B cell (primary cell): ENCODE results near the gene TRAPPC3L. TPM values are rescaled to one million over a fixed set of nuclear protein-coding genes. Genes with fewer than 3 reads are reported as not detected.

ENCODE experiments used
- ATAC-seq: fragments of 200-7000 bp; cut with Tn5 transposase; one replicate; pipeline ENCODE4 v1.10.0; 2021; ENCODE audit warnings: low read depth, mild to moderate bottlenecking, moderate number of reproducible peaks, moderate library complexity
- CTCF ChIA-PET: fragments of 350-600 bp; sonication (Branson Sonifier 250); formaldehyde crosslinking; loops from one replicate; lab custom pipeline; 2021; ENCODE audit warnings: antibody characterized with exemption, inconsistent platforms; lab: Charles Lee
- POLR2A ChIA-PET: fragments of 350-600 bp; sonication (Branson Sonifier 250); formaldehyde crosslinking; loops from one replicate; lab custom pipeline; 2021; ENCODE audit warnings: antibody characterized with exemption; lab: Charles Lee
- DNase-seq: peaks from one replicate; pipeline ENCODE4 v3.0.0; 2013
- H2AFZ ChIP-seq: 2 replicates; pipeline ENCODE4 v1.6.1; 2012; ENCODE audit warnings: mild to moderate bottlenecking, low read depth, low read length; ENCODE audit not compliant: insufficient read depth, poor library complexity, severe bottlenecking
- H3K27ac ChIP-seq, 2 donors: 1 replicate in 1 of 2; 2 replicates in 1 of 2; pipeline ENCODE4 v1.5.1; 2012 to 2013; ENCODE audit warnings: low read length in 2 of 2, mild to moderate bottlenecking in 2 of 2, moderate library complexity in 1 of 2
- H3K27me3 ChIP-seq, 4 experiments: fragments of 200-600 bp in 1 of 4; sonication (generic) in 1 of 4; replicated peaks in 1 of 4; 1 replicate in 2 of 4; 2 replicates in 2 of 4; pipeline versions ENCODE4 v1.6.1 to v1.7.0; 2013 to 2016; ENCODE audit warnings: low read length in 3 of 4, mild to moderate bottlenecking in 2 of 4, mixed read lengths in 1 of 4, moderate library complexity in 1 of 4; ENCODE audit not compliant: insufficient read depth in 4 of 4, control insufficient read depth in 3 of 4; ENCODE audit errors: control extremely low read depth in 1 of 4
- H3K36me3 ChIP-seq, 2 experiments: replicated peaks in 1 of 2; 1 replicate in 1 of 2; 2 replicates in 1 of 2; pipeline versions ENCODE4 v1.6.1 to v1.7.1; 2013; ENCODE audit warnings: low read length in 1 of 2; ENCODE audit not compliant: insufficient read depth in 2 of 2, control insufficient read depth in 1 of 2; ENCODE audit errors: control extremely low read depth in 1 of 2, extremely low read depth in 1 of 2
- H3K4me1 ChIP-seq, 2 donors: fragments of 200-600 bp in 1 of 2; sonication (generic) in 1 of 2; 1 replicate in 1 of 2; 2 replicates in 1 of 2; pipeline versions ENCODE4 v1.5.1 to v1.6.1; 2013 to 2017; ENCODE audit warnings: low read length in 2 of 2; ENCODE audit not compliant: control insufficient read depth in 2 of 2, insufficient read depth in 2 of 2
- H3K4me2 ChIP-seq: replicated peaks from 2 replicates; pipeline ENCODE3; 2012; ENCODE audit warnings: mild to moderate bottlenecking, low read depth, low read length; ENCODE audit not compliant: poor library complexity, severe bottlenecking
- H3K4me3 ChIP-seq, 5 experiments: fragments of 200-600 bp in 1 of 5; sonication (generic) in 1 of 5; 1 replicate in 3 of 5; 2 replicates in 2 of 5; pipeline versions ENCODE4 v1.5.1 to v1.7.0; 2011 to 2016; ENCODE audit warnings: low read length in 4 of 5, mild to moderate bottlenecking in 4 of 5, low read depth in 2 of 5, control low read depth in 1 of 5, moderate library complexity in 1 of 5; ENCODE audit not compliant: insufficient read depth in 1 of 5; ENCODE audit errors: control extremely low read depth in 1 of 5, extremely low read depth in 1 of 5
- H3K79me2 ChIP-seq: fragments of 200-600 bp; sonication (generic); one replicate; pipeline ENCODE4 v1.6.0; 2016; ENCODE audit warnings: low read length; ENCODE audit not compliant: control insufficient read depth, insufficient read depth
- H3K9ac ChIP-seq: fragments of 200-600 bp; sonication (generic); 2 replicates; pipeline ENCODE4 v1.6.1; 2017; ENCODE audit warnings: mild to moderate bottlenecking, low read length, moderate library complexity
- H3K9me3 ChIP-seq, 3 donors: one replicate each; pipeline versions ENCODE4 v1.6.1 to v1.7.1; 2013; ENCODE audit warnings: low read length in 2 of 3; ENCODE audit not compliant: control insufficient read depth in 2 of 3, insufficient read depth in 1 of 3; ENCODE audit errors: control extremely low read depth in 1 of 3
- H4K20me1 ChIP-seq: 2 replicates; pipeline ENCODE4 v1.6.0; 2012; ENCODE audit warnings: mild to moderate bottlenecking, low read length; ENCODE audit not compliant: insufficient read depth, control insufficient read depth, poor library complexity, severe bottlenecking
- H3K27ac Mint-ChIP-seq: one replicate; pipeline ENCODE4 v1.8.0; 2021; ENCODE audit warnings: mixed read lengths
- H3K27me3 Mint-ChIP-seq: one replicate; pipeline ENCODE4 v1.8.0; 2021; ENCODE audit warnings: mixed read lengths
- H3K4me1 Mint-ChIP-seq: one replicate; pipeline ENCODE4 v1.8.0; 2021; ENCODE audit warnings: mixed read lengths
- H3K4me3 Mint-ChIP-seq: one replicate; pipeline ENCODE4 v1.8.0; 2021; ENCODE audit warnings: mixed read lengths
- H3K9me3 Mint-ChIP-seq: one replicate; pipeline ENCODE4 v1.8.0; 2022; ENCODE audit warnings: mixed read lengths; ENCODE audit not compliant: insufficient read depth
- CTCF ChIP-seq: fragments of 200-600 bp; IDR thresholded peaks from one replicate; pipeline ENCODE4 v1.8.0; 2022; ENCODE audit warnings: antibody characterized with exemption, mild to moderate bottlenecking
- EZH2 ChIP-seq: IDR thresholded peaks from 2 replicates; pipeline ENCODE4 v1.6.1; 2012; ENCODE audit warnings: borderline replicate concordance, low read depth, mild to moderate bottlenecking, moderate library complexity, low read length; ENCODE audit not compliant: insufficient read depth, poor library complexity, severe bottlenecking
- WGBS: methylation state at CpG from one replicate; pipeline ENCODE4 v1.1.5; 2013; ENCODE audit warnings: missing lambda C conversion rate; ENCODE audit not compliant: insufficient coverage; 5-methylcytosine and 5-hydroxymethylcytosine counted together
- intact Hi-C: fragments of 100-400 bp; cut with micrococcal nuclease; formaldehyde crosslinking; loops from one replicate; pipeline ENCODE4 v1.10.0; 2022
- polyA plus RNA-seq: library from polyadenylated mRNA; depleted of rRNA; stranded (reverse); fragments of >200 nt; gene quantifications from 2 replicates; pipeline ENCODE4 v1.2.3, GENCODE V29; 2012
- total RNA-seq, 2 donors: library from RNA; stranded (reverse); fragments of 120-200 nt in 1 of 2; gene quantifications; 1 replicate in 1 of 2; 2 replicates in 1 of 2; pipeline versions ENCODE4 v1.2.3 to v1.2.4, GENCODE V29; 2013 to 2022

Gene TRAPPC3L
- total and polyA plus RNA-seq, 2 donors (not counting 1 experiment from before 2014, with no cell fraction given), result not detected

GRCh38 chr6:116556065-116556464, 10.6 kb upstream of the TRAPPC3L start:
- H3K27ac ChIP-seq, result no peak overlapping the region
- ChIA-PET CTCF (interaction anchor here (1.0 to 3.7 kb wide), 4 partner anchors 22 to 287 kb away, joined by 3 to 14 read pairs (median 5); no protein-coding TSS in a partner anchor), POLR2A (interaction anchor here (0.7 kb wide), 1 partner anchor 336 kb away, joined by 7 read pairs; no protein-coding TSS in a partner anchor)
- no peaks in the 10 kb centered on the region for H3K36me3 ChIP-seq
- no peaks in the 10 kb centered on the region for H4K20me1 ChIP-seq
- DNase-seq, result no peak
- Mint-ChIP-seq H3K27me3 (peaks cover 19% of the 10 kb centered on the region), H3K27ac (no peak overlapping the region), H3K9me3 (no peaks in the 10 kb centered on the region), H3K4me3 (no peak overlapping the region), H3K4me1 (no peaks in the 10 kb centered on the region)
- no peak for ATAC-seq
- no peaks in the 10 kb centered on the region for H3K79me2 ChIP-seq
- no peak overlapping the region for H3K4me2 ChIP-seq
- H3K9me3 ChIP-seq, result no peaks in the 10 kb centered on the region
- no peak overlapping the region for H2AFZ ChIP-seq
- TF ChIP-seq EZH2, result no peak
- no peak for TF ChIP-seq CTCF
- intact Hi-C loops, result no loop called here
- WGBS, result no CpG with 5 or more reads among the region's 1 CpG
- no peak overlapping the region for H3K4me3 ChIP-seq
- no peaks in the 10 kb centered on the region for H3K4me1 ChIP-seq
- peaks cover 0 to 11% (median 0%) of the 10 kb centered on the region in 4 experiments for H3K27me3 ChIP-seq
- no peak overlapping the region for H3K9ac ChIP-seq

GRCh38 chr6:116553451-116553850, 8.0 kb upstream of the TRAPPC3L start, which contains the start of gene CALHM4:
Gene CALHM4 (plus strand): TSS chr6:116553751. CDS start chr6:116553794, 43 bp downstream.
- Histone ChIP-seq H3K27me3 (peaks cover 0 to 11% (median 0%) of the 10 kb centered on the region in 4 experiments), H3K4me3 (no peak within 1 kb of the TSS), H4K20me1 (no peaks in the 10 kb centered on the region), H3K4me1 (no peaks in the 10 kb centered on the region), H3K79me2 (no peaks in the 10 kb centered on the region), H3K4me2 (no peak within 1 kb of the TSS), H3K9ac (no peak within 1 kb of the TSS), H3K36me3 (no peaks in the 10 kb centered on the region), H2AFZ (no peak within 1 kb of the TSS), H3K27ac (no peak within 1 kb of the TSS), H3K9me3 (no peaks in the 10 kb centered on the region)
- H3K9me3 Mint-ChIP-seq, result no peaks in the 10 kb centered on the region
- ATAC-seq (no peak), DNase-seq (no peak)
- TF ChIP-seq EZH2, result no peak
- peaks cover 23% of the 10 kb centered on the region for H3K27me3 Mint-ChIP-seq
- H3K4me1 Mint-ChIP-seq, result no peaks in the 10 kb centered on the region
- no peak within 1 kb of the TSS for H3K27ac Mint-ChIP-seq
- intact Hi-C loops, result no loop called here
- POLR2A ChIA-PET, result no interaction called here
- CTCF ChIA-PET, result interaction anchor here (1.0 to 1.7 kb wide), 4 partner anchors 10 to 266 kb away, joined by 5 to 7 read pairs (median 6); no protein-coding TSS in a partner anchor
- H3K4me3 Mint-ChIP-seq, result no peak within 1 kb of the TSS
